ENCODE measurements around the gene ADGRL1.
A peak's percentile ranks its signal among the peaks of the same experiment; 100 is the strongest.

The ADGRL1 gene

DNA sequence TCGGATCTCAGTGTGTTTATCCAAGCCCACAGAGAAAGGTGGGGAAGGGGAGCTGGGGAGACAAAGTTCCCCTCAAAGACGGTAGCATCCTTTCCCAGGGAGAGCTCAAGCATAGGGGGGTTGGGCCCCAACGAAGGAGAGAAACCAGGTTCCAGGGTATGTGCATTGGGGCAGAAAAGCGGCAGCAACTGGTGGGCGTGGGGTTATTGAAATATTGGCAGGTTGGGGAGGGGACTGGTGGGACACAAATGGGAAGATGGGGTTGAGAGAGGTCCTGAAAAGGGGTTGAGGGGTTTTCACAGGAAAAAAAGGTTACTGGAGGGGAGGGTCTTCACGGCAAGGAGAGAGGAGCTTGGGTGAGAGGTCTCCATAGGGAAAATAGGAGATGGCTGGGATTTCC lies 70.6 kb downstream of the ADGRL1 start:
- no peaks in the 10 kb centered on the region for H3K27me3 ChIP-seq (ENCODE audit: insufficient read depth, insufficient read length)
- H3K9ac ChIP-seq (ENCODE audit: insufficient read length, low read depth), result peak overlapping the region; percentile 99
- no peak for DNase-seq (ENCODE audit: low read depth, low spot score)
- peaks cover 26% of the 10 kb centered on the region for H3K36me3 ChIP-seq (ENCODE audit: insufficient read depth, insufficient read length, low read length)
- H3K4me3 ChIP-seq (ENCODE audit: insufficient read length, low read depth), result peak overlapping the region; percentile 92
- TF ChIP-seq YY1 (IDR thresholded peaks at IDR 0.05; ENCODE audit: insufficient read depth, insufficient read length) (no peak), SUZ12 (IDR thresholded peaks at IDR 0.05; ENCODE audit: extremely low read depth, insufficient read depth, insufficient read length) (no peak), ZNF274 (IDR thresholded peaks at IDR 0.05; ENCODE audit: low read depth, low read length) (no peak)
- peaks cover 9% of the 10 kb centered on the region for H3K4me1 ChIP-seq (ENCODE audit: insufficient read depth, insufficient read length)
- H3K9me3 ChIP-seq (ENCODE audit: insufficient read depth, low read length), result no peaks in the 10 kb centered on the region

DNA sequence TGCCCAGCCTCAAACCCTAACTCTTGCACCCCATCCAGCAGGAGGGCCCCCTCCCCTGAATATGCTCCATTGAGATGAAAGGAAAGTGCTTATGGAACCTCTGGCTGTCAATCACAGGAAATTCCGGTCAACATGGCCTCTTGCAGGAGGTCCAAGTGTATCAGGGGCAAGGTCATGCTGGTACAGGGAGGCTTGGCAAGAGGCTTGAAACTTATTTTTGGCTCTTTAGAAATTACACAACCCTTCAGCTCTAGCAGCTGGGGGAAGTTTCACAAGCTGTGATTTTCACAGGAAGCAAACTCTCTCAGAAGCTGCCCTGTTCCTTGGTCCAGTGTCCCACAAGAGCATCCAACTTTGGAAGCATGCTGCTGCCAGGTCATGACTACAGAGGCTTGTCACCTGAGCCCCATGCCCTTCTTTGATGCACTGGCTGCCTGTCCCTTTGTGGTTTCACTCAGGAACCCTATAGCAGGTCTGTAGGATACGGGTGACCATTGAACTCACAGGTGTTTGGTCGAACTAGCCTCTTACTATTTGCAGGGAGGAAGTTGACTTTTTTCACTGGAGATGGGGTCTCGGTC lies 78.0 kb downstream of the ADGRL1 start:
- Histone ChIP-seq H3K4me1 (ENCODE audit: insufficient read depth, insufficient read length) (no peaks in the 10 kb centered on the region), H3K36me3 (ENCODE audit: insufficient read depth, insufficient read length, low read length) (peaks cover 55% of the 10 kb centered on the region), H3K4me3 (ENCODE audit: insufficient read length, low read depth) (no peak overlapping the region), H3K9me3 (ENCODE audit: insufficient read depth, low read length) (no peaks in the 10 kb centered on the region), H3K9ac (ENCODE audit: insufficient read length, low read depth) (no peak overlapping the region), H3K27me3 (ENCODE audit: insufficient read depth, insufficient read length) (no peaks in the 10 kb centered on the region)
- no peak for TF ChIP-seq ZNF274 (IDR thresholded peaks at IDR 0.05; ENCODE audit: low read depth, low read length)
- TF ChIP-seq YY1 (IDR thresholded peaks at IDR 0.05; ENCODE audit: insufficient read depth, insufficient read length), result no peak
- no peak for TF ChIP-seq SUZ12 (IDR thresholded peaks at IDR 0.05; ENCODE audit: extremely low read depth, insufficient read depth, insufficient read length)
- DNase-seq (ENCODE audit: low read depth, low spot score), result no peak

DNA sequence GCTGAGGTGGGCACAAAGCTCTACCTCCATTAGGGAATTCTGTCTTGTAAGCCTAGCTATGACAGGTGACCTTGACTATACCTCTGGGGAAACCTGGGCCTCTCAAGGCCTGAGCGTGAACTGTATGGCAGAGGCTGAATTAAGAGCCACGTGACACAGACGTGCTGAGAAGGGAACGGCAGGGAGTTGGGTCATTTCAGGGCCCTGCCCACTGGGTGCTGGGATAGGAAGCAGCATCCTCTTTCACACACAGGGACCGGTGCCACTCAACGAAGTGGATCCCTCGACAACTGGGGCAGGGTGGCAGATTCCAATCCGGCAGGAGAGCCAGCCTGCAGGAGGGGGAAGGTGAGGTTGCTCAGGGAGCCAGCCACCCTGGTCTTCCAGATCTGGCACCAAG lies 78.8 kb downstream of the ADGRL1 start:
- no peak for DNase-seq (ENCODE audit: low read depth, low spot score)
- no peak for TF ChIP-seq YY1 (IDR thresholded peaks at IDR 0.05; ENCODE audit: insufficient read depth, insufficient read length)
- TF ChIP-seq SUZ12 (IDR thresholded peaks at IDR 0.05; ENCODE audit: extremely low read depth, insufficient read depth, insufficient read length), result no peak
- TF ChIP-seq ZNF274 (IDR thresholded peaks at IDR 0.05; ENCODE audit: low read depth, low read length), result no peak
- H3K4me3 ChIP-seq (ENCODE audit: insufficient read length, low read depth), result no peak overlapping the region
- no peaks in the 10 kb centered on the region for H3K27me3 ChIP-seq (ENCODE audit: insufficient read depth, insufficient read length)
- no peaks in the 10 kb centered on the region for H3K9me3 ChIP-seq (ENCODE audit: insufficient read depth, low read length)
- no peaks in the 10 kb centered on the region for H3K4me1 ChIP-seq (ENCODE audit: insufficient read depth, insufficient read length)
- H3K36me3 ChIP-seq (ENCODE audit: insufficient read depth, insufficient read length, low read length), result peaks cover 53% of the 10 kb centered on the region
- H3K9ac ChIP-seq (ENCODE audit: insufficient read length, low read depth), result no peak overlapping the region

DNA sequence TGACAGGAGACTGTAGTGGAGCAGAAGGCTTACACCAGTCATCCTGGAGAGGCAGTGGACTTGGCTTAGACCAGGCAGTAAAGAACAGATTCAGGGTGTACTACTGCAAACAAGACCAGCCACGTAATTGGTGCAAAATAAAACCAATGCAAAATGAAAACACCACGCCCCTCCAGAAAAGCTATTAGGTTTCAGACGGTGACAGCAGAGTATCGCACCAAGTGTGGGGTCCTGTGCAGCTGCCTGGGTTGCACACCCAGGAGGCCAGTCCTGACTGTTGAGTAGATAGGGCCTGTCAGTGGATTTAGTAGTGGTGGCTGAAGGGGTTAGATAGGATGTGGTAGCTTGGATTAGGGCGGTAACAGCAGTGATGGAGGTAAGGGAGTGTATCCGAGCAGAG lies 83.0 kb downstream of the ADGRL1 start:
- H3K9ac ChIP-seq (ENCODE audit: insufficient read length, low read depth), result no peak overlapping the region
- no peaks in the 10 kb centered on the region for H3K4me1 ChIP-seq (ENCODE audit: insufficient read depth, insufficient read length)
- no peaks in the 10 kb centered on the region for H3K9me3 ChIP-seq (ENCODE audit: insufficient read depth, low read length)
- no peaks in the 10 kb centered on the region for H3K27me3 ChIP-seq (ENCODE audit: insufficient read depth, insufficient read length)
- no peak overlapping the region for H3K4me3 ChIP-seq (ENCODE audit: insufficient read length, low read depth)
- H3K36me3 ChIP-seq (ENCODE audit: insufficient read depth, insufficient read length, low read length), result peaks cover 55% of the 10 kb centered on the region
- no peak for DNase-seq (ENCODE audit: low read depth, low spot score)
- no peak for TF ChIP-seq YY1 (IDR thresholded peaks at IDR 0.05; ENCODE audit: insufficient read depth, insufficient read length)
- no peak for TF ChIP-seq ZNF274 (IDR thresholded peaks at IDR 0.05; ENCODE audit: low read depth, low read length)
- no peak for TF ChIP-seq SUZ12 (IDR thresholded peaks at IDR 0.05; ENCODE audit: extremely low read depth, insufficient read depth, insufficient read length)

DNA sequence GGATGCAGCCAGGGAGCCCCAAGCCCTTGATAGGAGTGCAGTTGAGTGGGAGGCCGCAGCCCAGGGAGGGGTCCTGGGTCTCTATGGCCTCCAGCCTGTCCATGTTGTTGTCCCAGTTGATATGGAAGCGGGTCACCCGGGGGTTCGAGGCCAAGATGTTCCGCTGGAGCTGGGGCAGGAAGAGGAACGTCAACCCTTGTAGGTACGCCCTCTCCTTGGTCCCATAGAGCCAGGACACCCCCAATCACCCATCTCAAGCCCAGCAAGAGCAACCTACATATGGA lies 85.5 kb downstream of the ADGRL1 start:
- H3K9ac ChIP-seq (ENCODE audit: insufficient read length, low read depth), result no peak overlapping the region
- TF ChIP-seq YY1 (IDR thresholded peaks at IDR 0.05; ENCODE audit: insufficient read depth, insufficient read length) (no peak), ZNF274 (IDR thresholded peaks at IDR 0.05; ENCODE audit: low read depth, low read length) (no peak)
- H3K4me3 ChIP-seq (ENCODE audit: insufficient read length, low read depth), result no peak overlapping the region
- H3K4me1 ChIP-seq (ENCODE audit: insufficient read depth, insufficient read length), result peaks cover 5% of the 10 kb centered on the region
- H3K36me3 ChIP-seq (ENCODE audit: insufficient read depth, insufficient read length, low read length), result peaks cover 44% of the 10 kb centered on the region
- no peaks in the 10 kb centered on the region for H3K27me3 ChIP-seq (ENCODE audit: insufficient read depth, insufficient read length)
- no peaks in the 10 kb centered on the region for H3K9me3 ChIP-seq (ENCODE audit: insufficient read depth, low read length)
- DNase-seq (ENCODE audit: low read depth, low spot score), result no peak

DNA sequence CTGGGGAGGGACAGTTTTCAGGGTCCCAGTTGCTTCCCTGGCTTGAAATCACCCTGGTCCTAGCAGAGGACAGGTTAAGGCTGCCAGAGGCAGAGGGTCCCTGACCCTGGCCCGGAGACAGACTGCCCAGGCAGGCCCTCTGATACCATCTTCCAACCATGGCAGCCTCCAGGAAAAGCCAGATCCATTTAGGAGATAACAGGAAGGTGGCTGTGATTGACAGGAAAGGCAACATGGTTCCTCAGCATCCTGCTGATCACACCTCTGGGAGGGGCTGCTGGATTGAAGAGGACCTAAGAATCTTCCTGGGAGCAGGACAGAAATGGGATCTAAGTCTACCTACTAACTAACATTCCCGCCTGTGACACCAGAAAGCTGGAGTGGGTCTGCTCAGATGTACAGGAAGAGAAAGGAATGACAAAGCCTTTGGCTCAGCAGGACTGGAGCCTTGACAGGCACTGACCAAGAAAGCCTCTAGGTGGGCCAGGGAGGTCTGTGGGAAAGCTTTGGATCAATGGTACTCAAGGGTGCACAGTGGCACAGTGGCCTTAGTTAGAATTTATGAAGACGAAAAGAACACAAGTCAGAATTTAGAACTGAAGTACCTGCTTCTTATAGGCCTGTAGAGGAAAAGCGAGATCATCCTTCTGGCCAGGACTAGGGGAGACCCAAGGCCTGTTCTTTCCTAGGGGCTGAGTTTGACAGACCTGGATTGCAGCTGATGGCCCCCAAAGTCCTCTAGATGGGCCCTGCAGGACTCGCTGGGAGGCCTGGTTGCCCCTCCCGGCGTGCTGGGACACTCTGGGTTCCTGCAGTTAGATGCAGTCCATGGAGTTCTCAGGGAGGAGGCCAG lies 86.1 kb downstream of the ADGRL1 start:
- peaks cover 39% of the 10 kb centered on the region for H3K36me3 ChIP-seq (ENCODE audit: insufficient read depth, insufficient read length, low read length)
- no peak for DNase-seq (ENCODE audit: low read depth, low spot score)
- no peak overlapping the region for H3K4me3 ChIP-seq (ENCODE audit: insufficient read length, low read depth)
- TF ChIP-seq SUZ12 (IDR thresholded peaks at IDR 0.05; ENCODE audit: extremely low read depth, insufficient read depth, insufficient read length) (no peak), YY1 (IDR thresholded peaks at IDR 0.05; ENCODE audit: insufficient read depth, insufficient read length) (no peak), ZNF274 (IDR thresholded peaks at IDR 0.05; ENCODE audit: low read depth, low read length) (no peak)
- no peak overlapping the region for H3K9ac ChIP-seq (ENCODE audit: insufficient read length, low read depth)
- H3K9me3 ChIP-seq (ENCODE audit: insufficient read depth, low read length), result no peaks in the 10 kb centered on the region
- H3K4me1 ChIP-seq (ENCODE audit: insufficient read depth, insufficient read length), result peaks cover 5% of the 10 kb centered on the region
- H3K27me3 ChIP-seq (ENCODE audit: insufficient read depth, insufficient read length), result no peaks in the 10 kb centered on the region

DNA sequence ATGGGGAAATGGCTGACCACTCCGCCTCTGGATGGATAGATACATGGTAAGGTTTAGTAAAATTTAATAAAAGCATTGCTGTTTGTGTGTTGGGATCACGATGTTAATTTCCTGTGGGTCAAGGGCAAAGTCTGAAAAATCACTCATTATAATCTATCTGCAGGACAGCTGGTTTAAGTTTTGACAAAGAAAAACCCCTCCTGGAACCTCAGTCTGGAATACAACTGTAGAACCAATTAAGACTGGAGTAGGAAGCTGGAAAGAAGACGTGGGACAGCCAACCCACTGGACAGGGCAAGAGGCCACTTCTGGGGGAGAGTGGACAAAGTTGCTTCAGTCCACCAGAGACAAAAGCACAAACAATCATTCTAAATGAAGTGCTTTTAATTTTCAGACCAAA lies 86.8 kb downstream of the ADGRL1 start:
- H3K9me3 ChIP-seq (ENCODE audit: insufficient read depth, low read length), result no peaks in the 10 kb centered on the region
- no peak overlapping the region for H3K4me3 ChIP-seq (ENCODE audit: insufficient read length, low read depth)
- peaks cover 5% of the 10 kb centered on the region for H3K4me1 ChIP-seq (ENCODE audit: insufficient read depth, insufficient read length)
- H3K27me3 ChIP-seq (ENCODE audit: insufficient read depth, insufficient read length), result no peaks in the 10 kb centered on the region
- TF ChIP-seq SUZ12 (IDR thresholded peaks at IDR 0.05; ENCODE audit: extremely low read depth, insufficient read depth, insufficient read length) (no peak), YY1 (IDR thresholded peaks at IDR 0.05; ENCODE audit: insufficient read depth, insufficient read length) (no peak)
- H3K36me3 ChIP-seq (ENCODE audit: insufficient read depth, insufficient read length, low read length), result peaks cover 32% of the 10 kb centered on the region
- H3K9ac ChIP-seq (ENCODE audit: insufficient read length, low read depth), result peak overlapping the region; percentile 89
- DNase-seq (ENCODE audit: low read depth, low spot score), result no peak

Measured in NT2/D1 (cell line).